HG02938 (cell line): ENCODE data around the gene RXFP2.

ENCODE experiments used
- ATAC-seq: cut with Tn5 transposase; IDR thresholded peaks from one replicate; pipeline ENCODE4 v1.9.1; 2021; ENCODE audit warnings: mild to moderate bottlenecking, moderate library complexity; ENCODE audit not compliant: unreplicated experiment

RXFP2 gene

DNA sequence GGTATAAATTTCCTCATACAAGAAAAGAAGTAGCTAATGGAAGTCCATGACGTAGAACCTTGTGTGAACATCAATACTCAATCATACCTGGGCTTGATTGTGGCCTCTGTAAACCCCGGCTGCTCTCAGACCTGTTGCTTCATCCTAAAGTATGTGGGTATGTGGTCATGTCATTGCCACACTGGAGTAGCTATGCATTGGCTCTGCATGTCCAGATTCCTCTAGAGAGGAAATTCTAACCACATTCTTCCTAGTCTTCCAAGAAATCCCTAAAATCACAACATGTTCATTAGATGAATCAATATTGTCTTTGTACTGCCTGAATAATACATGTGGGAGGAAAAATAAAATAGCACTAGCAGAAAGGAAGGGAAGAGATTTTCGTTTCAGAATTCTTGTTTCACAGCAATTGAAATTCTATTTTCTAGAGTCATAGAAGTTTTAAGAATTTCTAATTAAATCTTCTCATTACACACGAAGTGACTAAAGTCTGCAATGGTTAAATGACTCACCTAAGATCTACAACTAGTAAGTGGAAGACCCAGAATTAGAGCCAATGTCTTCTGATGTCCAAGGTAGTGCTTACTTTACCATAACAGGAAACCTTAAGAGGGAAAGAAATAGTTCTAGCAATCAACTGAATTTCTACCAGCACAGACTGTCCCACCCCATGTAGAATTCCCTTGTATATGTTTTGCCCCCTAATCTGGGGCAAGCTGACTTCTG, 28.0 kb downstream of the RXFP2 start:
- no peak for ATAC-seq

DNA sequence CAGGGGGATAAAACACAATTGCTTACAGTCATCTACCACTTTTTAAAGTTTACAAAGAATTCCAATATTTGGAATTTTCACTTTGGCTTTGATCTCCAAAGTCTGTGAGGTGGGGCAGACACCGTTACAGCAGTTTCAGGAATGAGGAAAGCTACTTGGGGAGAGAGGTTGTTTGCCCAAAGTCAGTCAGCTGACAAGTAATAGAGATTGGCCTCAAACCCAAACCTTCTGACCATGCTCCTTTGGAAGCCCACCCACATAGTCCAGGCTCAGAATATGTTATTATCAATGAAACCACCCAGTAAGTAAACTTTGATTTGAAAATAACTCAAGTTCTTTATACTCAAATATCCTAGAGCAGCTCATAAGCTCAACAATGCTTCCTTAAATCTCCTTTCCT, 29.0 kb downstream of the RXFP2 start:
- no peak for ATAC-seq

DNA sequence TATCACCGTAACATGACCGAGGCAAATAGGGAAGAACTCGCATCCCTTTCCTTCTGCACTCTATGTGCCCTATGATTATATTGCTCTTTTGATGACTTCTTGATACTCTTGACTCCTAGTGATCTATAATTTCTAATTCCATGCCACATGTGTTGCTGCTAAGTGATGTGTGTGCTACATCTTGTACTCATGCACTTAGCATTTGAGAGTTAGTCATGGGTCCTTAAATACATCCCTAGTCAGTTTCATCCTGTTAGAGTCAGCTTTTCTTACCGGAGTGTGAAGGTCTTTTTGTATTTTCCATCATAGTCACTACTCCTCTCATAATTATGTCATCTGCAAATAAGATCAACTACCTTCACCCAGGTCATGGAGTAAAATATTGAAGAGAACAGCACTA, 30.2 kb downstream of the RXFP2 start:
- no peak for ATAC-seq

DNA sequence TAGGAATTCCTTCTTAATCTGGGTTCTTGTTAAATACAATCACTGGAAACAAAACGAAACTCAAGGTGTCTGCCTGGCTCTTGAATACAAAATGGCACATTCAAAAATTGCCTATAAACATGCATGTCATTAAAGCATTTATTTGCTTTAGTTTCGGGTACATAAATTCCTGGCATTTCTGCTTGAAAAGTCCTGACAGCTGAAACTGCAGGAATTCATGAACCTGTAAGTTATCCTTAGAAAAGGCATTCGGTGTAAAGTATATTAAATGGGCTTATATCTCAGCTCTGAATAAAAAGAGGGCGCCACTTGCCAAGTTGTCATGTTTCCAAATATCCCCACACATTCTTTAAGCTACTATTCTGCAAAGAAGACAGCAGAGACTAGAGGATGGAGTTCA, 32.9 kb downstream of the RXFP2 start:
- no peak for ATAC-seq

DNA sequence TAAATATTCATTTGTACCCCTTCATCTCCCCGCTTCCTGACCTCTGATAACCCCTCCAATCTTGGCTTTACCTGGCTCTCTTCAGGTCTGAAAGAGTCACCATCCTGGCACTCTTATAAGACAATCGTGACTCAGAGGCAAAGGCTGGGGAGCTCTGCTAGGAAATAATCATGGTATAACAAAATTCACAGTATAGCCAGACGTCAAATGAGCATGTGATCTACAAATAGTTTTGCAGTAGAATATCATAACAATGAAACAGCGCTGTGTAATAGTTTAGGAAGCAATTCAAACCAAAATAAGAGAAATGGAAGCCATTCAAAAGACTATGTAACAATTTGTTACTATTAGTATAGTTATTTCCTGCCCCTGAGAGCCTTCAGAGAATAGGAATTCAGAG, 34.2 kb downstream of the RXFP2 start:
- no peak for ATAC-seq

DNA sequence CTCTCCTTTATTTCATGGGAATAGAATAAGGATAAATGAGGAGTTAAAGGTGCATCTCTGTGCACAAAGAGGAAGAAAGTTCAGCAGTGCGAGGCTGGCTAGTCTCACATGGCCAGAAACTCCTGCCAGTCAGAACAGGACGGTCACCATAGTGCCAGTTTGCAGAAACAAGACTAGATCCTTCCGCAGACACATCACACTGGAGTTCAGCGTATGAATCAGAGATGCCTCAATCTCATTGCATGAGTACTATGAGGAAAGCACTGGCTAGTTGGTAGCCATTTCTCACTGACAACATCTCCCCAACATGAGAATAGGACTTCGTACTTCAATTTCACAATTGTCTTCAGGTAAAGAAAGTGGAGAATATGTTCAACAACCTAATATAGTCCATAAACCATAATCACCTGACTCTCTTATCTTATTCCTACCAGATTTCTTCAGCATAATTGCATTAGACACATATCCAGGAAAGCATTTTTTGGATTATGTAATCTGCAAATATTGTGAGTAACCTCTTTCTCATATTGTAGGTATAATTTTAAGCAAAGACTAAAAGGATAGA, 34.9 kb downstream of the RXFP2 start:
- ATAC-seq, result no peak

DNA sequence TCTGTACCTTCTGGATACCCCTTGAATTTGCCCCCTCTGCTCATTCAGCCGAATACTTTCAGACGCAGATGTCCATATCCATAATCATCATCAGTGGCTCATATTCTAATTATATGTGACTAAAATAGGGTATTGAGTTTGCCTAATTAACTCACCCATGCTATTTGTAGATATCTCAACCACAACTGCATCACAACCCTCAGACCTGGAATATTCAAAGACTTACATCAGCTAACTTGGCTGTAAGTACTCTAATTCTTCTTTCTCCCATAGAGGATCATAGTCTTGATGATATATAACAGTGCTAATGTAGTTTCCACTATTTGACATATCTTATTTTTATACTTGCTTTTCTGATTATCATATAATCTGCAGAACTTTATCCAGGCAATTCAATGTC, 35.8 kb downstream of the RXFP2 start:
- ATAC-seq, result no peak

DNA sequence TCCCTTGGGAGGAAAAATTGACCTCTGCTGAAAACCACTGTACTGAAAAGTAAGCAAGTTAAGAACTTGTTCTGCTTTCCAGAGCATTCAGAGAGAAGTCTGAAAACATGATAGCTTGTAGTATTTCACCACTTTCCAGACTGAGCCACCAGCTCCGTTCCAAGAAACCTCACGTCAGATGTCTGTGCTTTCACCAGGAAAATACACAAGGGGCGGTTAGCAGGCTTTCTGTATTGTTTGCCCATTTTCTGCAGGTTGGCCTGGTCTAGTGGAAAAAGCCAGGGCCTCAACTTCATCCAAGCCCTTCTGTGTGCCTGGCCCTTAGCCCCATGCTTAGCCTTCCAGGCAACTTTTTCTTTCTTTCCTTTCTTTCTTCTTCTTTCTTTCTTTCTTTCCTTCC, 36.4 kb downstream of the RXFP2 start:
- no peak for ATAC-seq

DNA sequence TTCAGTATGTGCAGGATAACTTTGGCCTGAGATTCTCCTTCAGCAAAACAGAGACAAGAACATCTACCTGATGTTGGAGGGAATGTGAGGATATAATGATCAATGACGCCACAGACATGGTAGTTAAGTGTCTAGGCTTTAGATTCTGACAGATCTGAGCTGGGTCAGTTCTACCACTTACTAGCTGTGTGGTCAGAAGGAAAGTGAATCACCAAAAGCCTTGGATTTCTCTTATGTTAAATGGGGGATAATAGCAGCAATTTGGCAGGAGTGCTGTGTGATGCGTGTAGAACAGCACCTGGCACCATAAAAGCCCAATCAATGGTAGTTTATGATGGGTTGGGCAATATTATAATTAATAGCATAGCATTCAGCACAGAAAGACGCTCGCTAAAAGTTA, 41.7 kb downstream of the RXFP2 start:
- ATAC-seq, result no peak

DNA sequence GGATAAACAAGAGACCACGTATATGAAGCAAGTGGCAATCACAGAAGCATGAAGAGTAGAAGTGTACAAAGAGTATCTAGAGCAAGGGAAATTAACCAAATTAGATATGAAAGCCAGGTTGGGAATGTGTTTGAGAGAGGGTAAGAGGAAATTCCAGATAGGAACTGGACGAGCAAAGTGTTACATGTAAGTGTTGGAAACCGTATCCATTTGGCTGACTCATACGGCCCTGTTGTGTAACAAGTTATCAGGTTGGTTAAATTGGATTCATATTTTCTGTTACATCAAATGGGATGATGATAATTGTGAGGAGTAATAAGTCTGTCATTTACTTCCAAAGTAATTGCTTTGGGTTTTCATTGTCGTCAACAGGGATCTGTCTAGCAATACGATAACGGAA, 46.7 kb downstream of the RXFP2 start:
- ATAC-seq, result no peak

DNA sequence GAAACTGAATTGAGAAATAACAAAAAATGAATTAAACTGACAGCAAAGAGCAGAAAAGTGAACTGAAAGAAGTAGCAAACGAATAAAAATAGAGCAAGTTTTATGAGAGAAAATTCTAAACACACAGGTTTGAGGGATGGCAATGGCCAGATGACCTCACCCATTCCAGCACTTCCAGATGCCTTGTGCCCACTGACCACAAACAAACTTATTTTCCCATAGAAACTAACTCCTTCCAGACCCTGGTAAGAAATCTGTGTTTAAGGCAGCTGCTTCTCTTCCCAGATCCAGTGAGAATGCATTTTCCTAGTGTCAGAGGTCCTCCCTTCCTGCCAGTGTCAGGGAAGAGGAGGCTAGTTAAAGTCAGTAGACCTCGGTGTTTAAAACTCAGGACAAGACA, 51.7 kb downstream of the RXFP2 start:
- no peak for ATAC-seq

DNA sequence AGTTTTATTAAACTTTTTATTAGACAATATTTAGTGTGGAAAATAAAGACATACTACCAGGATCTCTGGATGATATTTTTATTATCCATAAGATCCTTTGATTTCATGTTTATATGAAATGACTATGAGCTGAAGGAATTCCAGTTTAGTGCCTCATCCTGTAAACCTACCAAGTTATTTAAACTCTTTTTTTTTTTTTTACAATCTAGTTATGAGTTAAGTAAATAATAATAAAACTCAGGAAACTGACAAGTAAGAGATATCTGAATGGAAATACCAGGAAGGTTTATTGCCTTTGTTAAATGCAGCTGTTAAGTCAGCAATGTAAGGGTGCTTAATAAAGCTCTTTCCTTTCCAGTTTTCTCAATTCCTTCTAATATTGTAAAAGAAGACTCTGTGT, 53.9 kb downstream of the RXFP2 start:
- no peak for ATAC-seq

DNA sequence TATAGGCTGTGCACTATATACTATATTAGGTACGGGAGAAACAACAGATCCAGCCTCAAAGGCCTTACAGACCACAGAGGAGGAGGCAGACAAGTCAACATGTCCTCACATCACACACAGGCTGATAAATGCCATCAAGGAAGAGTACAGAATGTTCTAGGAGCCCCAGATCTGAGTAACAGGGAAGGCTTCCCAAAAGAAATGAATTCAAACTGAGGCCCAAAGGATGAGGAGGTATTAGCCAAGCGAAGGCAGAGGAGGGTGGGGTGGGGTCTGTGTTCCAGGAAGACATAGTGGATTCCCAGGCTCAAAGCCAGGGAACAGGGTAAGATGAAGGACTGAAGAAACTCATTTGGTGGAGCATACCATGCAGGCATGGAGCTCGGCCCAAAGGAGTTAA, 55.1 kb downstream of the RXFP2 start:
- ATAC-seq, result no peak

DNA sequence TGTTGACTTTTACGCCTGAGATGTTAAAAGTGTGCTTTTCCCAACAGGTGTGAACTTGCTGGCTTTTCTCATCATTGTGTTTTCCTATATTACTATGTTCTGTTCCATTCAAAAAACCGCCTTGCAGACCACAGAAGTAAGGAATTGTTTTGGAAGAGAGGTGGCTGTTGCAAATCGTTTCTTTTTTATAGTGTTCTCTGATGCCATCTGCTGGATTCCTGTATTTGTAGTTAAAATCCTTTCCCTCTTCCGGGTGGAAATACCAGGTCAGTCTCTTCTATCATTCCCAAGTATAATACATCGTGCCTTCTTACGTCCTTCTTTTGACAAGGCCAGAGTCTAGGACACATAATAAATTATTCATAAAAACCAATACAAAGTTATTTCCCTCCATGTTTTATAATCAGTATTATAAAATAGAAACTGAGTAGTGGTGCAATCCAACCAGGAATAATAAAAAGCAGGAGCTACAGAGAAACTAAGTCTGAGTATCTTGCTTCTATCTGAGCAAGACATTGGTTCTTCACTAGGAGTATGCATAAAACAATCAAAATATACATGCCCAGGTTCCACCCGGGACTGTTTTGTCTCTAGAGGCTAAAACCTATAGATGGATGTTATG, 57.9 kb downstream of the RXFP2 start:
- no peak for ATAC-seq

DNA sequence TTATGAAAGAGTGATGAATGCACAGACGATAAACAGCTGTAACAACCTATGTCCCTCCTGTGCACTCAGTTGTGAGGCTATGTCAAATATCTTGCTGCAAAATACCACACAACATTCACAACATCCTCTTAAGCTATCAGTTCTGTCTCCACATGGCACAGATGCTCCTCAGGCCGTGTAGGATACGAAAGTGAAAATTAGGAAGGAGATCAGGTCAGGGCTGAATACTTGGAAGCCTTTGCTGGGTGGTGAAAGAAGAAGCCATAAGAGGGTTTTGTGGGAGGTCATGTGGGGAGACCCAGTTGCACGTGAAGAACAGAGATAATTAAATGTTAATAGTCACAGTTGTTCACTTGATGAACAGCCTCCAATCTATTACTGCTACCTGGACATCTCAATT, 58.9 kb downstream of the RXFP2 start:
- ATAC-seq, result no peak

DNA sequence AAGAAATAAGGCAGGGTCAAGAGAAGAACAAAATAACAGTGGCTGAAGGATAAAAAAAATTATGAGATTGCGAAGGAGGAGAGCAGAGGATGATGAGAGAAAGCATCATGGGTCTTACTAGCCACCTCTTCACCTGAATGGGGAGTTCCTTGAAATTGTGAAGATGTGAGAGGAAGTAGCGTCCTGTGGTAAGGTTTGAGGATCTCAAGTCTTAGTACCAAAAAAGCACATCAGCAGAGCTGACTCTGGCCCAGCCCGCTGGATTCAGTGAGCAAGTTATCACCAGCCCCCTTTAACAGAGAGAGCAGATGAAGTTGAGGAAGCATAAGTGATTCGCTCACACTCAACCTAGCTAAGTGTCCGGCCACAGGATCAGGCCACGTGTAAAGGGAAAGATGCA, 61.8 kb downstream of the RXFP2 start:
- ATAC-seq, result no peak

DNA sequence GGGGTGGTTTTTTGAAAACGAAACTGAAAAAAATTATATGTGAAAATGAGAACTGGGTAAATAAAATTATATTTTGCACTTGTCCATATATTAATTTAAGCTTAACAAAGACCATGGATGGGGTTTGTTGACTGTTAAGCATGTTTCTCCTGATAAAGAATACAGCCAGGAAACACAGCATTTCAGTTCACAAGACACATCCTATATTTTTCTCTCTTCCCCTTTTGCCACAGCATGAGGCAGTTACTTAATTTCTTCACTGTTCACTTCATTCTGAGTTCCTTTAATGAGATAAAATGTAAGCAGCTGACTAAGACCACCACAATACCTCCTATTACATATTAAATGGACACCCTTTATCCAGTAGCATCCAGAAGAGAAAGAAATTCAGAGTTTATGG, 64.0 kb downstream of the RXFP2 start:
- ATAC-seq, result no peak

DNA sequence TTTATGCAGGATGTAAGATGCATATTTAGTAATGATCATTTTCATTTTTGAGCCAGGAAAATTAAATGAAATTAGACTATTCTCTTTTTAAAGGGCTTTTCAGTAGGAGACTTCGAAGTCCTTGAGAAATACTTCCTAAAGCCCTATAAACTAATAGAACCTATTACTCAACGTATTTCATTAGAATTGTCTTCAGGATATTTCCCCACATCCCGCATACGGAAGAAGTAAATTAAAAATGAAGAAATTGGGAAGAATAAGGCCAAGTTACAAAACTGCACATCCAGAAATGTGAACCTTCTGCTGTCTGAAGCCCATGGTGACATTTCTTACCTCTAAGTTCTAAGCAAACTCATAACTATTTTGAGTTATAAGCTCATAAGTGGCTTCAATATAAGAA, 66.5 kb downstream of the RXFP2 start:
- ATAC-seq, result no peak

DNA sequence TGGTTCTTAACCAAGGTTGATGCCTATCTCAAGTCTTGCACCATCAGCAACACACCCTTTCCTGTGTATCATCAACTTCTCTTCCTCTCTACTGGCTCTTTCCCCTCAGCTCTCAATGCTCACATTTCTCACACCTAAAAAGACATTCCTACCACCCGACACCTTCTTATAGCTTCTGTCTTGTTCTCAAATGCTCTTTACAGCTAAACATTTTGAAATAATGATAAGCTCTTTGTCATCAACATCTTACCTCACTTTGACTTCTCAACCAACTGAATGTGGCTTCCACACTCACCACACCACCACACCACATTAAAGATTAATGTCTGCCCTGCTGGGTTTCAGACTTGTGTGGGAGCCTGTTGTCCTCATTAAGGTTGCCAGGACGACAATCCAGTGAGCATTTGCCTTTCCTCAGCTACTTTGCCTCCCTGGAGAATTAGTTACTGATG, 67.8 kb downstream of the RXFP2 start:
- ATAC-seq, result no peak

DNA sequence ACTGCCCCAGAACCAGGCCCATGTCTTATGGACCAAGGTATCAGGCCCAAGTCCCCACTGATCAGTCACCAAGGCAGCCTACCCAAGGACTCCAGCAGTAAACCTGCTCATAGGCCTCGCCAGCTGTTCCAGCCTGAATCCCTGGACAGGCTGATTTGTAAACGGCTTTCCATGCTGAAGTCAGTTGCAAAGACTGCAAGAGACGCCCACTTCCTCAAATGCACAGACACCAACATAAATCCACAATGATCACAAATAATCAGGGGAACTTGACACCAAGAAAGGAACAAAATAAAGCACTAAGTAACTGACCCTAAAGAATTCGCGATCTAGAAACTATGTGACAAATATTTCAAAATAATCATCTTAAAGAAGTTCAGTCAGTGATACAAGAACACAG, 75.2 kb downstream of the RXFP2 start:
- ATAC-seq, result no peak

DNA sequence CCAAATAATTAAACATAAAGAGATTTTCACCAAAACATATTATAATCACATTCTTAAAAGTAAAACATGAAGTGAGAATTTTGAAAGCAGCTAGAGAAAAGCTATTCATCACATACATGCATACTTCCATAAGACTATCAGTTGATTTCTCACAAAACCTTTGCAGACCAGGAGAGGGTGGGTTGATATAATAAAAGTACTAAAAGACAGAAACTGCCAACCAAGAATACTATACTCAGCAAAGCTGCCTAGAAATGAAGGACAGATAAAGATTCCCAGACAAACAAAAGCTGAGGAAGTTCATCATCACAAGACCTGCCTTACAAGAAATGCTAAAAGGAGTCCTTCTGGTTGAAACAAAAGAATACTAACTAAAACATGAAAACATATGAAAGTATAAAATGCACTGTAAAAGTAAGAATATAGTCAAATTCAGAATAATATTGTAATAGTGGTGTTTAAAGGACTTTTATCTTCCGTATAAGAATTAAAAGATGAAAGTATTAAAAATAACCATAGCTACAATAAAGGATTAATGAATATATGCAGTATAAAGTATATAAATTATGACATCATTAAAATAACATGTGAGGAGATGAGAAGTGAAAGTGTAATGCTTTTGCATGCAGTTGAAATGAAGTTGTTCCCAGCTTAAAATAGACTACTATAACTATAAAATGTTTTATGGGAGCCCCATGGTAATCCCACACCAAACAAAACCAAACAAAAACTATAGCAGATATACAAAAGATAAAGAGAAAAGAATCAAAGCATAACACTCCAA, 76.2 kb downstream of the RXFP2 start:
- ATAC-seq, result no peak

DNA sequence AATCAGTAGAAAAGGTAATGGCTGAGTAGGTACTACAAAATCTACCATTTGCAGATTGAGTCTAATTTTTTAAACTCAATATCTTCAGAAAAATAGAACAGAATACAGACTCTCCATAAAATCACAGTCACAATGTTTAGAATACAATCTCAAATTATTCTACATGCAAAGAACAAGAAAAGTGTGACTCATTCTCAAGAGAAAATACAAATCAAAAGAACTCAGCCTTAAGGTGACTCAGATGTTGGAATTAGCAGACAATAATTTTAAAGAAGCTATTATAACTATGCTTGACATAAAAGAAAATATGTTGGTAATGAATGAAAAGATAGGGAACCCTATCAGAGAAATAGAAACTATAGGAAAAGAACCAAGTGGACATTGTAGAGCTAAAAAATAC, 78.9 kb downstream of the RXFP2 start:
- no peak for ATAC-seq
